Fibroblast of mammary gland (primary cell): ENCODE results near the gene UQCC2.

Experiments used
- DNase-seq: peaks from one replicate; pipeline ENCODE4 v3.0.0-alpha.2; 2010; ENCODE audit warnings: low read depth
- H3K4me3 ChIP-seq: 2 replicates; pipeline ENCODE4 v1.5.1; 2011; ENCODE audit warnings: low read depth, mild to moderate bottlenecking, low read length, moderate library complexity; ENCODE audit not compliant: control insufficient read depth
- CTCF ChIP-seq: conservative IDR thresholded peaks from 2 replicates; pipeline ENCODE4 v1.5.1; 2011; ENCODE audit warnings: low read depth, low read length, inconsistent platforms; ENCODE audit not compliant: control insufficient read depth, insufficient read depth

Gene UQCC2

GRCh38 chr6:33709605-33710295, 1.8 kb downstream of the UQCC2 start:
- TF ChIP-seq CTCF = no peak
- no peak overlapping the region for H3K4me3 ChIP-seq
- DNase-seq = no peak

DNA sequence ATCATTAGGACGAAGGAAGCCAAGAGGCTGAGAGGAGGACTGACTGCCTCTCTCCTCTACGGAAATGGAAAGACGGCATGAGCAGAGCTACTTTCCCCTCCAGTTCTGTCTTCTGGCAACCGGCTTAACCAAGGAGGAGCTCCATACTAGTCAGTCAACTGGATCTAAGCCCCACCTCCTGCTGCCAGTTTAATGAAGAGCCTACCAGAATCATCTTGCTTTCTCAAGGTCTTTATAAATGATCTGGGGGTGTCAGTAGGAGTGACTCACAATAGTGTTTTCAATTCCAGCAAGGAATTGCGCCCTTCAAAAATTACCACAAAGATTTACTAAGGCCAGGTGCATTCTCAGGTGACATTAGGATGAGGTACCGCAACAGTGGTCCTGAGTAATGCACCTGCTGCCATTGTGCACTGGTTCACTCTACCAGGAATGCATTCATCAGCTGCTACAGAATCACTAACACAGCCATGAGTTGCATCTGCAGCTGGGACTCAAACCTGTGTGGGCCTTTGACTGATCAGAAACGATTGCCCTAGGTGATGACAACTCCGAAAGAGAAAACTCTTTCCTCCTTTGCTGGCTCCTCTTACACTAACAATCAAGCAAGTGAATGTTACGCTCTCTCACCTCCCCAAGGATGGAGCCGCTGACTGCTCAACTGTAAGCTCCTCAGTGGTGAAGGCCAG, 2.8 kb downstream of the UQCC2 start:
- DNase-seq = no peak
- no peak for TF ChIP-seq CTCF
- no peak overlapping the region for H3K4me3 ChIP-seq

GRCh38 chr6:33707771-33708170, 3.7 kb downstream of the UQCC2 start:
- no peak for DNase-seq
- no peak for TF ChIP-seq CTCF
- no peak overlapping the region for H3K4me3 ChIP-seq

DNA sequence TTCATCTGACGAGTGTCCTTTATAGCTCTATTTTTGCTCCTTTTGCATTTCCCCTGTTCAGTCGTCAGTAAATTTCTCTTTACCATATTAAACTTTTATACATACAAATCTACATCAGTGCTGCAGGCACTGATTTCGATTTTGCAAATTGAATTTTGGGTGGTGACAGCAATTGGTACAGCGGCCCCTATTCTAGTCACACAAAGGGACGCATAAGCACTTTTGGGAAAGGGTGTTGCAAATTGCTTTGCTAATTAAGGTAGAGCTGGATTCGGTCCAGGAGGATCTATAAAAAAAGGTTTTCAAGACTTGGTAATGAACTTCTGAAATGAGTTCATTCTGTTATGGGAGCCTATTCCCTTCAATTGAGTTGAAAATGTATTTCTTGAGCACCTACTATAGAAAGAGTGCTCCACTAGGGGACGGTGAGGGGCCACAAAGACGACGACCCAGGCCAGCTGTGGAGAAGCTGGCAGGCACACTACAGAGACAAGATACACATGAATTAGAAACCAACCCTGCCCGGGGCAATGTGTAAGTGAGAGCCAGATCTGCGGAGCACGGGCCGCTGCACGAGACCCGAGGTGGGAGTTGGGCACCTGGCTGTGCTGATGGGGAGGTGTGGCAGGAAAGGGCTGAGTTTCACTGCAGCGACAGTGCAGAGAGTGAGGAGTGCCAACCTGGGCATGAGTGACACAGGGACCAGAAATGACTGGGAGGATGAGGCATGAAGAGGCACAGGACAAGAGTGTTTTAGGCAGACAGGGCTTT, 5.4 kb downstream of the UQCC2 start:
- no peak overlapping the region for H3K4me3 ChIP-seq
- DNase-seq = no peak
- TF ChIP-seq CTCF = no peak

DNA sequence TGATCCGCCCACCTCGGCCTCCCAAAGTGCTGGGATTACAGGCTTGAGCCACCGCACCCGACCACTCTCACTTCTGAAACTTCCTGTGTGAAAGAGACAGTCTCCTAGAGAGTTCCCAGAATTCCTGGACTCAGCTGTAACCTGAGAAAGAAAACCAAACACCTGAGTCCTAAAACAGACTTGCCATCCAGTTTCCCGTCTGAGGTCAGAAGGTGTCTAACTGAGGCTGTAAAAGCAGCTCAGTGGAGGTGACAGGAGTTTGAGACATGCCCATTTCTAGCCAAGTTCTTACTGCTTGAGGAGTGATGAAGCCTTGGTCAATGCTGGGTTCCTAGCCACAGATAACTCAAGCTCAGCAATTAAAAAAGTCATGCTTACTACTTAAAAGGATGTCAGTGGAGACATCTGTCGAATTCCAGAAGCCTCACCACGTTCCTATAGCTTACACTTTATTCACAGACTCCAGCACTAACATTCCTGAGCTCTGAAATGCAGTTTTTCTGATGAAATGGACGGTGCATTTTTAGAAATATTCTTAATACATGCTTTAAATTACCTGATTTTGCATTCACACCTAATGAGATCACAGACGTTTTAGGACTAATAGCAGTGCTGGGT, 6.1 kb downstream of the UQCC2 start:
- DNase-seq = no peak
- TF ChIP-seq CTCF = no peak
- H3K4me3 ChIP-seq = no peak overlapping the region

GRCh38 chr6:33704215-33705066, 7.1 kb downstream of the UQCC2 start:
- no peak overlapping the region for H3K4me3 ChIP-seq
- DNase-seq = no peak
- TF ChIP-seq CTCF = no peak
